Activated T-helper 1 cell treated with anti-CD3 and anti-CD28 coated beads, Interleukin-12 subunit alpha, Interleukin-12 subunit beta, Interleukin-2, Interleukin-4 antibody, amounts not matched to agents 30 ng/mL and 10 ng/mL and 1 ng/mL, durations not matched to agents 14 hours and 24 hours and 36 hours (primary cell): Measurements from ENCODE around the gene GTF3C4. TPM values are rescaled to one million over a fixed set of nuclear protein-coding genes. Genes with fewer than 3 reads are reported as not detected.

Experiments
- DNase-seq: peaks from one replicate; pipeline ENCODE4 v3.0.0; 2021; ENCODE audit warnings: low spot score
- H3K27ac Mint-ChIP-seq: one replicate; pipeline ENCODE4 v1.8.0; 2021; ENCODE audit warnings: mild to moderate bottlenecking, mixed read lengths
- H3K27me3 Mint-ChIP-seq: one replicate; pipeline ENCODE4 v1.8.0; 2022; ENCODE audit warnings: mild to moderate bottlenecking, moderate library complexity, mixed read lengths; ENCODE audit not compliant: insufficient read depth
- H3K36me3 Mint-ChIP-seq: one replicate; pipeline ENCODE4 v1.8.0; 2021; ENCODE audit warnings: low read depth, mixed read lengths
- H3K4me1 Mint-ChIP-seq: one replicate; pipeline ENCODE4 v1.8.0; 2021; ENCODE audit warnings: low read depth, mixed read lengths
- H3K4me3 Mint-ChIP-seq: one replicate; pipeline ENCODE4 v1.8.0; 2021; ENCODE audit warnings: mild to moderate bottlenecking, moderate library complexity, mixed read lengths
- H3K9me3 Mint-ChIP-seq: one replicate; pipeline ENCODE4 v1.8.0; 2021; ENCODE audit warnings: mixed read lengths
- intact Hi-C: fragments of 100-400 bp; cut with micrococcal nuclease; formaldehyde crosslinking; loops from one replicate; pipeline ENCODE4 v1.15.1; 2024
- total RNA-seq: library from RNA; stranded (reverse); gene quantifications from 2 replicates; pipeline ENCODE4 v1.2.3, GENCODE V29; 2022

Gene GTF3C4
- total RNA-seq, 1 donor from 2014 or later = 20.1 TPM

- H3K4me3 Mint-ChIP-seq = no peak overlapping the region
- no peak for DNase-seq
- H3K36me3 Mint-ChIP-seq = peaks cover 16% of the 10 kb centered on the region
- no peaks in the 10 kb centered on the region for H3K9me3 Mint-ChIP-seq
- intact Hi-C loops = no loop called here
- no peaks in the 10 kb centered on the region for H3K27me3 Mint-ChIP-seq
- H3K27ac Mint-ChIP-seq = no peak overlapping the region
- no peaks in the 10 kb centered on the region for H3K4me1 Mint-ChIP-seq
Observed at GRCh38 chr9:132662152-132662945, 7.9 kb upstream of the GTF3C4 start.

GRCh38 chr9:132663117-132663516 is 7.1 kb upstream of the GTF3C4 start:
- Mint-ChIP-seq H3K4me3 (no peak overlapping the region), H3K27me3 (no peaks in the 10 kb centered on the region), H3K27ac (no peak overlapping the region), H3K36me3 (peaks cover 17% of the 10 kb centered on the region), H3K4me1 (peaks cover 7% of the 10 kb centered on the region), H3K9me3 (no peaks in the 10 kb centered on the region)
- DNase-seq = no peak
- intact Hi-C loops = no loop called here

DNA sequence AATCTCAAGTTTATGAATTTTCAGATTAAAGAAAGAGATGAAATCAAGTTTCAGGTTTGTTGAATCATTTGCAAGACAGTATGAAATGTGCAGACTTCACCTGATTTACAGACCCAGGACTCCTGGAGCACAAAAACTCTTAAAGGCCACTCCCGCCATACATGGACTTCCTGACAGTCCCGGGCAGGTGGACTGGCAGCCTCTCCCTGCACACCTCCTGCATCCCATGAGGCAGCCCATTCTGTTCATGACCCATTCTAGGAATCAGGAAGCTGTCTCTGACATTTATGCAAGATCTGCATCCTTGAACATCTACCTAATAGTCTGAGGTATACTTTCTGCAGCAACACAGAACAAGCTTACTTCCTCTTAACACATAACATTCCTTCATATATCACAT is 6.4 kb upstream of the GTF3C4 start:
- no peaks in the 10 kb centered on the region for H3K27me3 Mint-ChIP-seq
- peaks cover 13% of the 10 kb centered on the region for H3K36me3 Mint-ChIP-seq
- no peak overlapping the region for H3K4me3 Mint-ChIP-seq
- peaks cover 9% of the 10 kb centered on the region for H3K4me1 Mint-ChIP-seq
- no peak overlapping the region for H3K27ac Mint-ChIP-seq
- H3K9me3 Mint-ChIP-seq = no peaks in the 10 kb centered on the region
- intact Hi-C loops = no loop called here
- DNase-seq = no peak

- Mint-ChIP-seq H3K9me3 (no peaks in the 10 kb centered on the region), H3K4me1 (peaks cover 38% of the 10 kb centered on the region), H3K36me3 (peaks cover 19% of the 10 kb centered on the region), H3K4me3 (peak overlapping the region; percentile 96), H3K27ac (peak overlapping the region; percentile 79), H3K27me3 (no peaks in the 10 kb centered on the region)
- intact Hi-C loops = no loop called here
- DNase-seq = no peak
Observed at GRCh38 chr9:132669319-132669697, 956 bp upstream of the GTF3C4 start.

DNA sequence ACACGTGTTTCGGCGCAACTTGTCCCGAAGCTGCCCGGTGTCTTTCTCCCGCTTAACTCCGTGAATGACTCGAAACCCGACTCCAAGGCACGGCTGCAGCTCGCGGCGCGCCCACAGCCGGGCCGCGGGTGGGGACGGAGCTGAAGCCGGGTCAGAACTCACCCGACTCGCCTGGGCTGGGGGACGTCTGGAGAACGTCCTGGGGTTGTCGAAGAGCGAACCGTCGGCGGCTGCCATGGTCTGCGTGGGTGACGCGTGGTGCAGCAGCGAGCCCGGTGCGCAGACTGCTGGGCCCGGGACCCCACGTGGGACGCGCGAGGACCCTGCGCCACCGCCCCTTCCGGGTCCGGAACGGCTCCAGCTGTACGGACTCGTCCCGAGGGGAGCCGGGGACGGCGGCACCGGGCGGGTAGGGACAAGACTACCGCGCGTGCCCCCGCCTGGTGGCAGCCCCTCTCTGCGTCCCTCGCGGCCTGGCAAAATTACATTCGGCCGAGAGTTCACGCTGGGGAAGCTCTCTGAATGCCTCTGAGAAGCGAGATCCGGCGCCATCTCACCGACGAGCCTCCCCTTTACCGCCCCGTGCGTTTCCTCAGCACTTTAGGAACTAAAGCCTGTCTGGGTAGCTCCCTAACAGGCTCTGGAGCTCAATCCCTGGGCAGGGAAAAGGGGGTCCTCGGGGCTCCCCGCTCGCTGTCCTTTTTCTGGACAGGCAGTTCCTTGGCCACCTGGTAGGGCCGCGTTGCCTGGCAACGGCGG is 387 bp upstream of the GTF3C4 start, which contains the start of gene DDX31:
Gene DDX31 (minus strand): TSS at position 286 of the 759 bp plus-strand sequence. CDS start 49 bp downstream, at position 237.
- H3K4me1 Mint-ChIP-seq = peaks cover 38% of the 10 kb centered on the region
- no peaks in the 10 kb centered on the region for H3K27me3 Mint-ChIP-seq
- peak within 1 kb of the TSS; percentile 96 for H3K4me3 Mint-ChIP-seq
- peak within 1 kb of the TSS; percentile 90 for H3K27ac Mint-ChIP-seq
- H3K36me3 Mint-ChIP-seq = peaks cover 19% of the 10 kb centered on the region
- H3K9me3 Mint-ChIP-seq = no peaks in the 10 kb centered on the region
- intact Hi-C loops = loop anchor here (1.0 to 5.0 kb wide), 4 partner anchors 99 to 667 kb away; partner anchors contain the start of genes AK8, SETX, SPACA9 and SURF6
- peak; percentile 84 for DNase-seq

- Mint-ChIP-seq H3K4me1 (peaks cover 38% of the 10 kb centered on the region), H3K9me3 (no peaks in the 10 kb centered on the region), H3K4me3 (peak overlapping the region; percentile 96), H3K27me3 (no peaks in the 10 kb centered on the region), H3K36me3 (peaks cover 19% of the 10 kb centered on the region), H3K27ac (peak overlapping the region; percentile 90)
- DNase-seq = no peak
- intact Hi-C loops = loop anchor here (1.0 to 5.0 kb wide), 6 partner anchors 8 to 665 kb away; partner anchors contain the start of genes SETX, SURF6 and TTF1
Observed at GRCh38 chr9:132671620-132672412, 1.6 kb downstream of the GTF3C4 start.

DNA sequence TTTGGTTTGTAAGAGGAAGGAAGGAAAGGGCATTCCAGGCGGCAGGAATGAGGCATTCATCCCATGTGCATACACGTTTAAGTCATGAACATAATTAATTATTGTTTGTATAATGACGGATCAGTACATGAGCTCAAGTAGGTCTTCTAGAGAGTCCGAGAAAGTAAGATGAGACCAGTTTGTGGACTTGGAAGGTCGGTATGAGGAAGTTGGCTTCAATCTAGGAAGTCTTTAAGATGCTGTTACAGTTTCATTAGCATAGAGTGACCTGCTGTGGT is 2.1 kb downstream of the GTF3C4 start:
- H3K4me3 Mint-ChIP-seq = peak overlapping the region; percentile 96
- H3K36me3 Mint-ChIP-seq = peaks cover 22% of the 10 kb centered on the region
- H3K27ac Mint-ChIP-seq = peak overlapping the region; percentile 90
- intact Hi-C loops = loop anchor here (1.0 to 5.0 kb wide), 4 partner anchors 8 to 665 kb away; partner anchors contain the start of genes SETX, SURF6 and TTF1
- H3K4me1 Mint-ChIP-seq = peaks cover 38% of the 10 kb centered on the region
- H3K9me3 Mint-ChIP-seq = no peaks in the 10 kb centered on the region
- H3K27me3 Mint-ChIP-seq = no peaks in the 10 kb centered on the region
- DNase-seq = no peak

GRCh38 chr9:132673355-132673754 is 3.1 kb downstream of the GTF3C4 start:
- peaks cover 27% of the 10 kb centered on the region for H3K36me3 Mint-ChIP-seq
- H3K27me3 Mint-ChIP-seq = no peaks in the 10 kb centered on the region
- H3K4me1 Mint-ChIP-seq = peaks cover 35% of the 10 kb centered on the region
- peak overlapping the region; percentile 21 for H3K27ac Mint-ChIP-seq
- H3K9me3 Mint-ChIP-seq = no peaks in the 10 kb centered on the region
- no peak for DNase-seq
- intact Hi-C loops = loop anchor here (2.0 to 5.0 kb wide), 3 partner anchors 267 to 664 kb away; partner anchors contain the start of genes SETX, SURF6 and TTF1
- H3K4me3 Mint-ChIP-seq = peak overlapping the region; percentile 68

- DNase-seq = no peak
- Mint-ChIP-seq H3K9me3 (no peaks in the 10 kb centered on the region), H3K4me1 (peaks cover 46% of the 10 kb centered on the region), H3K27me3 (no peaks in the 10 kb centered on the region), H3K27ac (no peak overlapping the region), H3K36me3 (peaks cover 37% of the 10 kb centered on the region), H3K4me3 (no peak overlapping the region)
- intact Hi-C loops = loop anchor here (5.0 kb wide), 2 partner anchors 322 to 663 kb away; partner anchors contain the start of genes SETX and SURF6
Observed at GRCh38 chr9:132674485-132674884, 4.2 kb downstream of the GTF3C4 start.

DNA sequence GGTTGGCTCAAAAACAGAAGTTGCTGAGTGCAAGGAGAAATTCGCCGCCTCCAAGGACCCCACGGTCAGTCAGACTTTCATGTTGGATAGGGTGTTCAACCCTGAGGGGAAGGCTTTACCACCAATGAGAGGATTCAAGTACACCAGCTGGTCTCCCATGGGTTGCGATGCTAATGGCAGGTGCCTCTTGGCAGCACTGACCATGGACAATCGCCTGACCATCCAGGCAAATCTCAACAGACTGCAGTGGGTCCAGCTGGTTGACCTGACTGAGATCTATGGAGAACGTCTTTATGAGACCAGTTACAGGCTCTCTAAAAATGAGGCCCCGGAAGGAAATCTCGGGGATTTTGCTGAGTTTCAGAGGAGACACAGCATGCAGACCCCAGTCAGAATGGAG is 7.7 kb downstream of the GTF3C4 start:
- H3K36me3 Mint-ChIP-seq = peaks cover 39% of the 10 kb centered on the region
- intact Hi-C loops = no loop called here
- no peaks in the 10 kb centered on the region for H3K27me3 Mint-ChIP-seq
- H3K4me1 Mint-ChIP-seq = peaks cover 53% of the 10 kb centered on the region
- H3K4me3 Mint-ChIP-seq = no peak overlapping the region
- no peaks in the 10 kb centered on the region for H3K9me3 Mint-ChIP-seq
- DNase-seq = no peak
- no peak overlapping the region for H3K27ac Mint-ChIP-seq

DNA sequence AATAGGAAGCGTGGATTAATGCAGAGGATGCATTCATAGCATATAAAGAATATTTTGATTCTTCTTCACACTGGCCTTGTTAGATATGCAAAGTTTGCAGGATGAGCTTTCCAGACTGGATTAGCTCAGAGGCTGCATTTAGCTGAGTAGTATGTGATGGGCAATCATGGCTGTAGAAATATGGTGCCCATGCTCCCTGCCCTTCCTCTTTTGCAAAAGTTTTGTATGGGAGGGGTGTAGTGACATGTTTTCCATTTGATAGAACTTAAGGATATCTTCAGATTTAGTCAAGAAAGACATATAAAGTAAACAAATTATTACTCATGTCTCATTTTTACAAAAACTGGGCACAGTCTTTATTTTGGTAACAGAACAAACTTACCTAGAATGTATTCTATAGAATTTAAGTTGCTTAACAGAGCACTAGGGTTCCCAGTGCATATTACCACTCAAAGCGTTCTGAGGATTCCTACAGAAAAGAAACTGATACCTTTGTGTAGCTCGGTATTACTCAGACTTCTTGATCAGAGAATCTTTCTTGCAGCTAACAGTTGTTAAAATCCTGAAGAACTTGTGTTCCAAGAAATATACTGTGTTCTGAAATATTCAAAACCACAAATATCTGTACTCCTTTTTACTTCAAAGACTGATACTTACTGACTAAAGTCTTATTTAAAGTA is 9.8 kb downstream of the GTF3C4 start:
- Mint-ChIP-seq H3K27me3 (no peaks in the 10 kb centered on the region), H3K27ac (peak overlapping the region; percentile 90), H3K4me1 (peaks cover 51% of the 10 kb centered on the region), H3K4me3 (no peak overlapping the region), H3K36me3 (peaks cover 42% of the 10 kb centered on the region), H3K9me3 (no peaks in the 10 kb centered on the region)
- DNase-seq = no peak
- intact Hi-C loops = loop anchor here (1.0 kb wide), 1 partner anchor 8 kb away; no protein-coding TSS in a partner anchor

- no peaks in the 10 kb centered on the region for H3K27me3 Mint-ChIP-seq
- H3K36me3 Mint-ChIP-seq = peaks cover 54% of the 10 kb centered on the region
- H3K9me3 Mint-ChIP-seq = no peaks in the 10 kb centered on the region
- DNase-seq = no peak
- peaks cover 51% of the 10 kb centered on the region for H3K4me1 Mint-ChIP-seq
- no peak overlapping the region for H3K27ac Mint-ChIP-seq
- H3K4me3 Mint-ChIP-seq = no peak overlapping the region
- intact Hi-C loops = no loop called here
Observed at GRCh38 chr9:132681561-132681960, 11.3 kb downstream of the GTF3C4 start.
